HepG2 (cell line): Measurements from ENCODE around the gene CHST2. TPM values are rescaled to one million over a fixed set of nuclear protein-coding genes. Genes with fewer than 3 reads are reported as not detected.

Experiments used
- ATAC-seq: fragments of 200-7000 bp; cut with Tn5 transposase; 3 replicates; pipeline ENCODE4 v1.9.1; 2020; ENCODE audit warnings: mild to moderate bottlenecking, moderate library complexity
- BruUV-seq: library from RNA; stranded (reverse); fragments of 400-500 nt; replicated peaks from 2 replicates; lab custom pipeline; 2021; lab: Mats Ljungman, UMichigan
- CTCF ChIA-PET: fragments of 300-600 bp; formaldehyde crosslinking; extraction: SDS; loops from one replicate; lab custom pipeline; 2021; ENCODE audit warnings: low total read pairs, inconsistent platforms, low intra/inter-chr PET ratio; lab: Yijun Ruan, JAX
- POLR2A ChIA-PET: fragments of 350-600 bp; sonication (Branson Sonifier 250); formaldehyde crosslinking; loops from one replicate; lab custom pipeline; 2020; ENCODE audit warnings: antibody characterized with exemption, inconsistent platforms; lab: Yijun Ruan, JAX
- DNase-seq: peaks from one replicate; pipeline ENCODE4 v3.0.0-alpha.2; 2015; ENCODE audit warnings: low spot score
- FAIRE-seq: peaks from 3 replicates; lab custom pipeline; 2011; peaks lifted over from hg19 to GRCh38; lab: Jason Lieb, UNC
- H2AFZ ChIP-seq: one replicate; pipeline ENCODE4 v1.6.1; 2011; ENCODE audit warnings: low read length, inconsistent platforms
- H3K27ac ChIP-seq: fragments of 300-600 bp; 3 replicates; pipeline ENCODE4 v1.8.0; 2011; ENCODE audit warnings: mixed run types, mild to moderate bottlenecking, mixed read lengths, low read length, inconsistent platforms; ENCODE audit not compliant: insufficient read depth; ENCODE audit errors: extremely low read length
- H3K27me3 ChIP-seq, 2 experiments: fragments of 200-600 bp in 1 of 2; 2 replicates in 1 of 2; 3 replicates in 1 of 2; pipeline versions ENCODE4 v1.6.0 to v1.8.0; 2011; ENCODE audit warnings: low read length in 2 of 2, mild to moderate bottlenecking in 2 of 2, moderate library complexity in 2 of 2, inconsistent platforms in 1 of 2; ENCODE audit not compliant: insufficient read depth in 2 of 2, control insufficient read depth in 1 of 2
- H3K36me3 ChIP-seq, 2 experiments: fragments of 200-600 bp in 1 of 2; replicated peaks in 1 of 2; 2 replicates in 1 of 2; 3 replicates in 1 of 2; pipeline versions ENCODE4 v1.5.1 to v1.8.0; 2011; ENCODE audit warnings: low read length in 2 of 2, inconsistent platforms in 1 of 2; ENCODE audit not compliant: insufficient read depth in 2 of 2, control insufficient read depth in 1 of 2
- H3K4me1 ChIP-seq: 2 replicates; pipeline ENCODE4 v1.5.1; 2012; ENCODE audit warnings: low read length, inconsistent platforms; ENCODE audit not compliant: insufficient read depth
- H3K4me2 ChIP-seq: 2 replicates; pipeline ENCODE4 v1.6.0; 2011; ENCODE audit warnings: low read depth, low read length, inconsistent platforms
- H3K4me3 ChIP-seq, 3 experiments: fragments of 200-600 bp in 1 of 3; sonication (generic), shearing (Covaris generic) in 1 of 3; replicated peaks in 1 of 3; 2 replicates each; pipeline ENCODE4 v1.5.1; 2011 to 2016; ENCODE audit warnings: low read length in 3 of 3, inconsistent platforms in 2 of 3, low read depth in 2 of 3, mild to moderate bottlenecking in 2 of 3, control low read depth in 1 of 3, mixed read lengths in 1 of 3; ENCODE audit not compliant: insufficient read depth in 1 of 3
- H3K79me2 ChIP-seq: one replicate; pipeline ENCODE4 v1.6.1; 2011; ENCODE audit warnings: low read length, inconsistent platforms; ENCODE audit not compliant: insufficient read depth
- H3K9ac ChIP-seq: 2 replicates; pipeline ENCODE4 v1.6.0; 2011; ENCODE audit warnings: mild to moderate bottlenecking, low read depth, low read length, inconsistent platforms; ENCODE audit not compliant: insufficient read depth
- H3K9me3 ChIP-seq: 2 replicates; pipeline ENCODE4 v1.5.1; 2012; ENCODE audit warnings: mild to moderate bottlenecking, low read length
- H4K20me1 ChIP-seq: 2 replicates; pipeline ENCODE4 v1.6.0; 2011; ENCODE audit warnings: inconsistent platforms, mild to moderate bottlenecking, low read length, moderate library complexity; ENCODE audit not compliant: insufficient read depth
- SALL1 ChIP-seq: sonication (generic); formaldehyde crosslinking; IDR thresholded peaks from 2 replicates; pipeline ENCODE4 v1.8.0; 2022; ENCODE audit warnings: mild to moderate bottlenecking, missing genetic modification reagents
- SMARCE1 ChIP-seq: fragments of 450-650 bp; IDR thresholded peaks from 2 replicates; pipeline ENCODE4 v1.6.1; 2017; ENCODE audit warnings: borderline replicate concordance
- STAG1 ChIP-seq: sonication (generic); formaldehyde crosslinking; IDR thresholded peaks from 2 replicates; pipeline ENCODE4 v1.4.0; 2020; ENCODE audit warnings: missing genetic modification reagents
- ZKSCAN1 ChIP-seq: fragments of 150-350 bp; IDR thresholded peaks from 2 replicates; pipeline ENCODE4 v1.6.1; 2014; ENCODE audit warnings: low read length
- ZNF768 ChIP-seq: sonication (generic); formaldehyde crosslinking; IDR thresholded peaks from 2 replicates; pipeline ENCODE4 v1.4.0; 2020; ENCODE audit warnings: missing genetic modification reagents
- WGBS: methylation state at CpG from one replicate; pipeline ENCODE4 v1.1.6; 2017; ENCODE audit warnings: low lambda C conversion rate; 5-methylcytosine and 5-hydroxymethylcytosine counted together
- in situ Hi-C: cut with HindIII; loops from 2 replicates; pipeline ENCODE4 v1.10.0; 2017; ENCODE audit warnings: low pct_unique_long_range_greater_than_20kb; ENCODE audit not compliant: extremely low pct_ligation_motif_present
- intact Hi-C: fragments of 100-400 bp; cut with micrococcal nuclease; formaldehyde crosslinking; loops from one replicate; pipeline ENCODE4 v1.10.0; 2022; ENCODE audit not compliant: unreplicated experiment
- polyA plus RNA-seq, 8 experiments: library from polyadenylated mRNA; depleted of rRNA in 3 of 8; stranded (reverse) in 7 of 8; unstranded in 1 of 8; fragments of >200 nt; fragmentation: Illumina TruSeq in 4 of 8; extraction: Trizol in 4 of 8; gene quantifications; 2 replicates each; pipeline versions ENCODE4 v1.2.1 to v1.2.3, GENCODE V29; 2011 to 2016; ENCODE audit warnings: low read depth in 4 of 8, missing spikeins in 1 of 8, mixed read lengths in 1 of 8; ENCODE audit not compliant: insufficient read depth in 1 of 8
- total RNA-seq, 5 experiments: library from RNA; depleted of rRNA; stranded (reverse); fragments of >200 nt; fragmentation: Illumina TruSeq; extraction: Trizol; gene quantifications; 2 replicates each; pipeline ENCODE4 v1.2.3, GENCODE V29; 2016; ENCODE audit warnings: low read depth in 1 of 5
- TF ChIP-seq, protein P1 (sequence below): sonication (generic); formaldehyde crosslinking; IDR thresholded peaks from 2 replicates; pipeline ENCODE4 v1.8.0; 2022; ENCODE audit warnings: missing genetic modification reagents, mild to moderate bottlenecking, moderate library complexity, borderline replicate concordance
- TF ChIP-seq, protein P2 (sequence below): IDR thresholded peaks from 2 replicates; pipeline ENCODE4 v1.6.1; 2018; ENCODE audit warnings: missing genetic modification reagents
- TF ChIP-seq, protein P3 (sequence below): sonication (generic); formaldehyde crosslinking; IDR thresholded peaks from 2 replicates; pipeline ENCODE4 v1.4.0; 2020; ENCODE audit warnings: missing genetic modification reagents

Gene CHST2
- total and polyA plus RNA-seq, 2 of the 13 experiments (the other 11 are each of a cell fraction or from before 2014, with no cell fraction given) = not detected

DNA sequence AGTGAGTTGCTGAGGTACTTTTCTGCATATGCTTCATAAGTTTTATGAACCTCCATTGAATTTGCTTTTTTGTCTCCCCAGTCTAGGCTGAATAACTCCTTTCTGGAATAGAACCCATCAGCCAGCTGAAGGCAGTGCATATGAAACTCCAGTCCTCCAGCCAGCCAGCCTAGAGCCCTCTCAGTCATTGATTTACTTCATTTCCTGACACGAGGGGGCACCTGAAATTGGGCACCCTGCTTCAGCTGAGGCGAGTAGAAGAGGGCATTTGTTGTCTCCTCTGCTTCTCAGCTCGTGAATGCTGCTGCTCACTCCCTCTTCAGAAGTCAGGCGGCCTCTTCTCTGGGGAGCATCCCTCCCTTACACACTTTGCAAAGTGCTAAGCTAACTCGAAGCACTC is 32.5 kb downstream of the CHST2 start:
- Histone ChIP-seq H3K27me3 (no peaks in the 10 kb centered on the region; a peak in 1 of 5 replicates), H3K9me3 (no peaks in the 10 kb centered on the region), H3K36me3 (no peaks in the 10 kb centered on the region), H3K4me1 (no peaks in the 10 kb centered on the region), H3K4me3 (no peak overlapping the region), H4K20me1 (no peaks in the 10 kb centered on the region), H3K9ac (no peak overlapping the region), H3K27ac (no peak overlapping the region), H3K4me2 (no peak overlapping the region), H3K79me2 (no peaks in the 10 kb centered on the region), H2AFZ (no peak overlapping the region)
- CTCF ChIA-PET = no interaction called here
- DNase-seq (no peak), ATAC-seq (no peak), FAIRE-seq (no peak)
- POLR2A ChIA-PET = no interaction called here
- BruUV-seq = no TSS peak
- 0% methylated on average over 4 of the region's 5 CpGs for WGBS
- TF ChIP-seq, protein P1, sequence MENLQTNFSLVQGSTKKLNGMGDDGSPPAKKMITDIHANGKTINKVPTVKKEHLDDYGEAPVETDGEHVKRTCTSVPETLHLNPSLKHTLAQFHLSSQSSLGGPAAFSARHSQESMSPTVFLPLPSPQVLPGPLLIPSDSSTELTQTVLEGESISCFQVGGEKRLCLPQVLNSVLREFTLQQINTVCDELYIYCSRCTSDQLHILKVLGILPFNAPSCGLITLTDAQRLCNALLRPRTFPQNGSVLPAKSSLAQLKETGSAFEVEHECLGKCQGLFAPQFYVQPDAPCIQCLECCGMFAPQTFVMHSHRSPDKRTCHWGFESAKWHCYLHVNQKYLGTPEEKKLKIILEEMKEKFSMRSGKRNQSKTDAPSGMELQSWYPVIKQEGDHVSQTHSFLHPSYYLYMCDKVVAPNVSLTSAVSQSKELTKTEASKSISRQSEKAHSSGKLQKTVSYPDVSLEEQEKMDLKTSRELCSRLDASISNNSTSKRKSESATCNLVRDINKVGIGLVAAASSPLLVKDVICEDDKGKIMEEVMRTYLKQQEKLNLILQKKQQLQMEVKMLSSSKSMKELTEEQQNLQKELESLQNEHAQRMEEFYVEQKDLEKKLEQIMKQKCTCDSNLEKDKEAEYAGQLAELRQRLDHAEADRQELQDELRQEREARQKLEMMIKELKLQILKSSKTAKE = no peak
- no peak for TF ChIP-seq SMARCE1
- TF ChIP-seq SALL1 (CRISPR knock-in tag) = no peak
- TF ChIP-seq, protein P2, sequence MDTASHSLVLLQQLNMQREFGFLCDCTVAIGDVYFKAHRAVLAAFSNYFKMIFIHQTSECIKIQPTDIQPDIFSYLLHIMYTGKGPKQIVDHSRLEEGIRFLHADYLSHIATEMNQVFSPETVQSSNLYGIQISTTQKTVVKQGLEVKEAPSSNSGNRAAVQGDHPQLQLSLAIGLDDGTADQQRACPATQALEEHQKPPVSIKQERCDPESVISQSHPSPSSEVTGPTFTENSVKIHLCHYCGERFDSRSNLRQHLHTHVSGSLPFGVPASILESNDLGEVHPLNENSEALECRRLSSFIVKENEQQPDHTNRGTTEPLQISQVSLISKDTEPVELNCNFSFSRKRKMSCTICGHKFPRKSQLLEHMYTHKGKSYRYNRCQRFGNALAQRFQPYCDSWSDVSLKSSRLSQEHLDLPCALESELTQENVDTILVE = no peak
- no peak for TF ChIP-seq STAG1 (CRISPR knock-in tag)
- TF ChIP-seq ZNF768 = no peak
- no peak for TF ChIP-seq ZKSCAN1
- TF ChIP-seq, protein P3, sequence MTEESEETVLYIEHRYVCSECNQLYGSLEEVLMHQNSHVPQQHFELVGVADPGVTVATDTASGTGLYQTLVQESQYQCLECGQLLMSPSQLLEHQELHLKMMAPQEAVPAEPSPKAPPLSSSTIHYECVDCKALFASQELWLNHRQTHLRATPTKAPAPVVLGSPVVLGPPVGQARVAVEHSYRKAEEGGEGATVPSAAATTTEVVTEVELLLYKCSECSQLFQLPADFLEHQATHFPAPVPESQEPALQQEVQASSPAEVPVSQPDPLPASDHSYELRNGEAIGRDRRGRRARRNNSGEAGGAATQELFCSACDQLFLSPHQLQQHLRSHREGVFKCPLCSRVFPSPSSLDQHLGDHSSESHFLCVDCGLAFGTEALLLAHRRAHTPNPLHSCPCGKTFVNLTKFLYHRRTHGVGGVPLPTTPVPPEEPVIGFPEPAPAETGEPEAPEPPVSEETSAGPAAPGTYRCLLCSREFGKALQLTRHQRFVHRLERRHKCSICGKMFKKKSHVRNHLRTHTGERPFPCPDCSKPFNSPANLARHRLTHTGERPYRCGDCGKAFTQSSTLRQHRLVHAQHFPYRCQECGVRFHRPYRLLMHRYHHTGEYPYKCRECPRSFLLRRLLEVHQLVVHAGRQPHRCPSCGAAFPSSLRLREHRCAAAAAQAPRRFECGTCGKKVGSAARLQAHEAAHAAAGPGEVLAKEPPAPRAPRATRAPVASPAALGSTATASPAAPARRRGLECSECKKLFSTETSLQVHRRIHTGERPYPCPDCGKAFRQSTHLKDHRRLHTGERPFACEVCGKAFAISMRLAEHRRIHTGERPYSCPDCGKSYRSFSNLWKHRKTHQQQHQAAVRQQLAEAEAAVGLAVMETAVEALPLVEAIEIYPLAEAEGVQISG (CRISPR knock-in tag) = no peak
- intact Hi-C loops (no loop called here), in situ Hi-C loops (no loop called here)
